GM12878 (cell line): Measurements from ENCODE around the gene LRRC59. TPM values are rescaled to one million over a fixed set of nuclear protein-coding genes. Genes with fewer than 3 reads are reported as not detected.
A peak's percentile ranks its signal among the peaks of the same experiment; 100 is the strongest.

Experiments used
- ATF2 ChIP-seq: IDR thresholded peaks from 2 replicates; pipeline ENCODE4 v1.6.1; 2012; ENCODE audit warnings: low read length, inconsistent platforms
- ATF7 ChIP-seq: fragments of 450-650 bp; IDR thresholded peaks from 2 replicates; pipeline ENCODE4 v1.6.1; 2016; ENCODE audit warnings: low read depth, mild to moderate bottlenecking
- BCL11A ChIP-seq: IDR thresholded peaks from 2 replicates; pipeline ENCODE4 v1.6.1; 2011; ENCODE audit warnings: low read depth, low read length
- BCLAF1 ChIP-seq: fragments of 450-650 bp; IDR thresholded peaks from 2 replicates; pipeline ENCODE4 v1.6.1; 2017; ENCODE audit warnings: antibody characterized with exemption, mild to moderate bottlenecking, moderate library complexity
- BHLHE40 ChIP-seq, 2 experiments: fragments of 450-650 bp in 1 of 2; IDR thresholded peaks; 2 replicates each; pipeline ENCODE4 v1.6.1; 2011 to 2017; ENCODE audit warnings: low read depth in 2 of 2, borderline replicate concordance in 1 of 2, improper control_type of control experiment in 1 of 2, low read length in 1 of 2, mild to moderate bottlenecking in 1 of 2
- CEBPB ChIP-seq, 2 experiments: fragments of 150-350 bp in 1 of 2; IDR thresholded peaks; 2 replicates each; pipeline ENCODE4 v1.6.1; 2012 to 2014; ENCODE audit warnings: low read depth in 2 of 2, low read length in 2 of 2, borderline replicate concordance in 1 of 2, inconsistent platforms in 1 of 2
- CREM ChIP-seq: IDR thresholded peaks from 2 replicates; pipeline ENCODE4 v1.6.1; 2014; ENCODE audit warnings: antibody characterized with exemption, low read depth
- HCFC1 ChIP-seq: fragments of 150-350 bp; IDR thresholded peaks from 2 replicates; pipeline ENCODE4 v1.6.1; 2014; ENCODE audit warnings: low read length
- HDAC2 ChIP-seq: fragments of 200-600 bp; sonication (generic); IDR thresholded peaks from 2 replicates; pipeline ENCODE4 v1.6.1; 2017
- JUNB ChIP-seq: IDR thresholded peaks from 2 replicates; pipeline ENCODE4 v1.6.1; 2016; ENCODE audit warnings: antibody characterized with exemption, mild to moderate bottlenecking
- MEF2B ChIP-seq: fragments of 450-650 bp; IDR thresholded peaks from 2 replicates; pipeline ENCODE4 v1.6.1; 2018; ENCODE audit warnings: mild to moderate bottlenecking, moderate library complexity; ENCODE audit not compliant: partially characterized antibody, poor library complexity, severe bottlenecking
- MLLT1 ChIP-seq: fragments of 450-650 bp; IDR thresholded peaks from 2 replicates; pipeline ENCODE4 v1.6.1; 2016; ENCODE audit warnings: mild to moderate bottlenecking
- MYC ChIP-seq: IDR thresholded peaks from 2 replicates; pipeline ENCODE4 v1.6.1; 2011; ENCODE audit warnings: mild to moderate bottlenecking, low read length, moderate library complexity, inconsistent platforms; ENCODE audit not compliant: insufficient read depth, insufficient replicate concordance, insufficient read length, severe bottlenecking
- NBN ChIP-seq: fragments of 450-650 bp; IDR thresholded peaks from 2 replicates; pipeline ENCODE4 v1.6.1; 2016
- NRF1 ChIP-seq: conservative IDR thresholded peaks from 2 replicates; pipeline ENCODE4 v1.6.1; 2011; ENCODE audit warnings: mild to moderate bottlenecking, low read depth, low read length, improper control_type of control experiment
- PAX5 ChIP-seq: IDR thresholded peaks from 2 replicates; pipeline ENCODE4 v1.6.1; 2011; ENCODE audit warnings: low read depth, low read length, borderline replicate concordance
- PAX8 ChIP-seq: fragments of 450-650 bp; IDR thresholded peaks from 2 replicates; pipeline ENCODE4 v1.6.1; 2017; ENCODE audit warnings: mild to moderate bottlenecking, moderate library complexity
- RFX5 ChIP-seq: IDR thresholded peaks from 2 replicates; pipeline ENCODE4 v1.6.1; 2011; ENCODE audit warnings: low read depth, low read length, improper control_type of control experiment
- SRF ChIP-seq, 2 experiments: IDR thresholded peaks; 2 replicates each; pipeline ENCODE4 v1.6.1; 2011; ENCODE audit warnings: low read depth in 2 of 2, low read length in 2 of 2, mild to moderate bottlenecking in 1 of 2, moderate library complexity in 1 of 2
- STAT1 ChIP-seq: fragments of 450-650 bp; conservative IDR thresholded peaks from 2 replicates; pipeline ENCODE4 v1.6.1; 2014; ENCODE audit warnings: antibody characterized with exemption, mild to moderate bottlenecking
- TAF1 ChIP-seq: IDR thresholded peaks from 2 replicates; pipeline ENCODE4 v1.6.1; 2011; ENCODE audit warnings: mild to moderate bottlenecking, low read depth, low read length, borderline replicate concordance
- TARDBP ChIP-seq: IDR thresholded peaks from 2 replicates; pipeline ENCODE4 v1.6.1; 2016; ENCODE audit warnings: borderline replicate concordance
- TBL1XR1 ChIP-seq: IDR thresholded peaks from 2 replicates; pipeline ENCODE4 v1.6.1; 2012; ENCODE audit warnings: low read depth, low read length, improper control_type of control experiment
- TCF12 ChIP-seq: IDR thresholded peaks from 2 replicates; pipeline ENCODE4 v1.6.1; 2011; ENCODE audit warnings: low read depth, mild to moderate bottlenecking, low read length
- TCF7 ChIP-seq: IDR thresholded peaks from 2 replicates; pipeline ENCODE4 v1.6.1; 2014; ENCODE audit warnings: antibody characterized with exemption, borderline replicate concordance
- ZNF217 ChIP-seq: fragments of 450-650 bp; IDR thresholded peaks from 2 replicates; pipeline ENCODE4 v1.6.1; 2017; ENCODE audit warnings: antibody characterized with exemption, mild to moderate bottlenecking
- ZNF274 ChIP-seq: IDR thresholded peaks from one replicate; pipeline ENCODE4 v1.8.0; 2011; ENCODE audit not compliant: insufficient read length, insufficient read depth
- ZNF384 ChIP-seq: IDR thresholded peaks from 2 replicates; pipeline ENCODE4 v1.6.1; 2012; ENCODE audit warnings: low read depth, mild to moderate bottlenecking, low read length, improper control_type of control experiment, borderline replicate concordance
- polyA plus RNA-seq, 11 experiments: library from polyadenylated mRNA; depleted of rRNA in 4 of 11; unstranded in 6 of 11; stranded (reverse) in 5 of 11; fragments of >200 nt; fragmentation: Nextera tagmentation in 4 of 11; fragmentation: Illumina TruSeq in 1 of 11; extraction: Ambion mirVana in 4 of 11; extraction: Trizol in 1 of 11; gene quantifications; 1 replicate in 1 of 11; 2 replicates in 10 of 11; pipeline versions ENCODE4 v1.2.1 to v1.2.3, GENCODE V29; 2011 to 2016; ENCODE audit warnings: inconsistent platforms in 2 of 11, missing spikeins in 2 of 11, low read depth in 1 of 11
- total RNA-seq, 4 experiments: library from RNA; depleted of rRNA in 3 of 4; stranded (reverse); fragments of >200 nt in 3 of 4; fragmentation: Illumina TruSeq in 1 of 4; extraction: Trizol in 1 of 4; gene quantifications; 2 replicates each; pipeline versions ENCODE4 v1.2.1 to v1.2.3, GENCODE V29; 2013 to 2021

The LRRC59 gene
- total and polyA plus RNA-seq, 10 of the 15 experiments (the other 5 are each of a cell fraction or from before 2014, with no cell fraction given) = 8.8 to 82.2 (median 63.0) TPM

GRCh38 chr17:50421308-50422051 lies 24.2 kb upstream of the LRRC59 start (continued):
- no peak for TF ChIP-seq NRF1
- TF ChIP-seq JUNB = peak; percentile 57
- TF ChIP-seq MEF2B = no peak
- TF ChIP-seq RFX5 = no peak
- TF ChIP-seq ZNF274 = no peak
- peak; percentile 36; the same call in 1 of the 2 replicates for TF ChIP-seq TAF1
- TF ChIP-seq SRF (IDR thresholded peaks at IDR 0.05; ENCODE audit: low read depth in 2 of 2, low read length in 2 of 2) = no peak
- 0 out of 2 replicates have a peak, but pooled peaks have one; percentile 9 for TF ChIP-seq CREM
- TF ChIP-seq MYC = no peak
- TF ChIP-seq HDAC2 = no peak
- no peak for TF ChIP-seq TCF7
- 0 out of 2 replicates have a peak, but pooled peaks have one; percentile 22 for TF ChIP-seq PAX8
- TF ChIP-seq HCFC1 = no peak
- no peak for TF ChIP-seq TBL1XR1
- TF ChIP-seq BCLAF1 = no peak
- TF ChIP-seq ZNF217 = no peak
- TF ChIP-seq TCF12 = no peak
- peak; percentile 41; the same call in 1 of the 2 replicates for TF ChIP-seq ATF7
- TF ChIP-seq TARDBP = no peak
- TF ChIP-seq PAX5 = no peak
- TF ChIP-seq MLLT1 = peak; percentile 64; the same call in 1 of the 2 replicates
- no peak for TF ChIP-seq STAT1
- TF ChIP-seq ZNF384 = peak; percentile 93
- TF ChIP-seq BHLHE40 (IDR thresholded peaks at IDR 0.05; ENCODE audit: borderline replicate concordance in 1 of 2, low read depth in 2 of 2, low read length in 1 of 2) = no peak
- TF ChIP-seq NBN = peak; percentile 73; the same call in 1 of the 2 replicates
- no peak for TF ChIP-seq CEBPB (IDR thresholded peaks at IDR 0.05; ENCODE audit: borderline replicate concordance in 1 of 2, low read depth in 2 of 2, low read length in 2 of 2)
- no peak for TF ChIP-seq ATF2
- no peak for TF ChIP-seq BCL11A
